GM19468 (cell line): ENCODE data around the gene PLCD1.
"Not testable (repeated sequence)": the region's sequence is repeated elsewhere in the genome, so short reads cannot be mapped to it uniquely, and the experiment has no call there.

Source experiments
- ATAC-seq: cut with Tn5 transposase; IDR thresholded peaks from one replicate; pipeline ENCODE4 v1.9.1; 2021; ENCODE audit warnings: mild to moderate bottlenecking, moderate library complexity, moderate number of reproducible peaks; ENCODE audit not compliant: unreplicated experiment; ENCODE audit errors: extremely low read depth

PLCD1 gene

GRCh38 chr3:37991109-37991508 lies 38.3 kb downstream of the PLCD1 start:
- ATAC-seq, result no peak

- no peak for ATAC-seq
These were observed 38.9 kb downstream of the PLCD1 start, which contains the start of gene VILL for GRCh38 chr3:37990527-37990926. TSS of gene VILL (plus strand) at chr3:37990786. CDS start at chr3:37993673, 2,887 bp downstream.

- no peak for ATAC-seq
These were observed 39.5 kb downstream of the PLCD1 start for GRCh38 chr3:37989821-37990480.

DNA sequence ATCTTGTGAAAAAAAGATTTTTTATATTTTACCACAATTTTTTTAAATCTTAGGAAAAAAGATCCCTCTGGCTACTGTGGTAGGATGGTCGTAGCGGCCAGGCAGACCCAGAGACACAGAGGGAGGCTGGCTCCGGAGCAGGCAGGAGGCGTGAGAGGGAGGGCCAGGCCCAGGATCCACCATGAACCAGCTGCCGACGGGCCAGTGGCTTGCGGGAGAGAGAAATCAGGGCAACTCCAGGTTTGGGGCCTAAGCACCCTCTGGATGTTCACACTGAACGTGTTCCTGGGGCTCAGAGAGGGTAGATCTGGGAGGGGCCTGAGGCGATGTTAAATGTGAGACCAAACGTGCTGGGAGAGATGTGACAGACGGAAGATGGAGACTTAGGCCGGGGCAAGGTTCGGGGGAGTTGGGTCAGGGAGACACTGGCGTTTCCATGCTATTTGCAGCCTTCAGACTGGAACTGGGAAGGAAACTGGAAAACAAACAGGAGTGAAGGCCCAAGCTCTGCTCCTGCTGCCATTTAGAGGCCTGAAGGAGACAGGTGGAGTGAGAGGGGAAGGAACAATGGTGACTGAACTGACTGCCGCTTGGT lies 40.4 kb downstream of the PLCD1 start:
- no peak for ATAC-seq

- not testable (repeated sequence) for ATAC-seq
These were observed 41.1 kb downstream of the PLCD1 start for GRCh38 chr3:37988376-37988775.

GRCh38 chr3:37987751-37988179 lies 41.7 kb downstream of the PLCD1 start:
- no peak for ATAC-seq

- no peak for ATAC-seq
These were observed 42.1 kb downstream of the PLCD1 start for GRCh38 chr3:37987315-37987697.

DNA sequence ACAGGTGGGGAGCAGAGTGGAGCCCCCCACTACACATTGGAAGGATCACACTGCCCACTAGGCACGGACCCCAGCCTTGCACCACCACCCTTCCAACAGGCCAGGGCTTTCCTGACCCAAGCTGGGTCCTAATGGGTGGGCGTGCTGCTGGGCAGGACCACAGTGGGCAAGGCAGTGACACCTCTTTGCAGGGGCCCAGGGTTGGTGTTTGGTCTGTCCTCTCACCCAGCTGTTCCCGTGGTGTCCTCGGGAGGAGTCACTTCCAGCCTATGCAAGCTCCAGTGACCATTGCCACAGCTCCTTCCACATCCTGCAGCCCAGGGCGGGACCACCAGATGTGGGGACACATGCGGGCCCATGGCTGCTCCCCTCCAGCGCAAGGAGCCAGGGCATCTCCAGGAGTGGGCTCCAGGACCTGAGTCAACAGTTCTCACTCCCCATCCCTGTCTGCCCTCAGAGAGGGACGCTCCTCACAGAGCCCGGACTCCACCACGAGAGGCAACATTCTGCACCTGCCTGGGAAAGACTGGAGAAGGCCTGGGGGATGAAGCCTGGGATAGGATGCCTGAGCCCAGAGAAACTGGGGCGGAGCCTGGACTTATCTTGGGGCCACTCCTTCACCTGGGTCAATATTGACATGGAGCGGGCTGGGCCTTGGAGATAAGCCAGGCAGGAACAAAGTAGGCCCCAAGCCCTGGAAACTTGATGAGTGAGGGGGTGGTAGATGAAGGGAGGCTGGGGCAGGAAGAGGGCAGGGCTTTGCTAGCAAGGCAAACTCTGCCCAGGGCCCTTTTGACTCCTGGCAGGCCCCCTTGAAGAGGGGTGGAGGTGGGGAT lies 42.7 kb downstream of the PLCD1 start:
- no peak for ATAC-seq

DNA sequence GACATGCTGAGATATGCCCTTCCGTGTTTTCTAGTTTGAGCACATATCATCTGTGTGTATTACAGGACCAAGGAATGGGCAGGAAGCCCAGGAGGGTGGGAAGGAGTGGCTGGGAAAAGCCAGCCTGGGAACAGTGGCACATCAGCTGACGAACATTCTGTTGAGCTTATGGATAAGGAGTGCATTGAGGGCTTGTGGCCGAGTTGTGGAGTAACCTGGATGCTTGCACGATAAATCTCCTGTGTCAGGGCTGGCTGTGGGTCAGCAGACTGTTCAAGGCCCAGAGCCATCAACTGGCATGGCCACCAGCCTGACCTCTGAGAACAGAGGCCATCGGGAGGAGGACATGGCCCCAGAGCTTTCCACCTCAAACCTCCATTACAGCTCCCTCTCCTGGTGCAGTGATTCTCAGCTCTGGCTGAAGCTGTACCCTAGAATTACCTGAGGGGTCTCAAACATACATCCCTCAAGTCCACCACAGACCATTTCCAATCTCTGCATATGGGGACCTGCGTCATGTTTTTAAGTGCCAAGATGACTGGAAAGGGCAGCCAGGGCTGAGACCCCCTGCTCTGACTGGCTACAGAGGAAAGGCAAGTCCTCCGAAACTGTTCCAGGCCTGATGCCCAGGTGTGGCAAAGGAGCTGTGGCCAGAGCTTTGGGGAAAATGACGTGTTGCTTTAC lies 43.7 kb downstream of the PLCD1 start:
- ATAC-seq, result no peak

DNA sequence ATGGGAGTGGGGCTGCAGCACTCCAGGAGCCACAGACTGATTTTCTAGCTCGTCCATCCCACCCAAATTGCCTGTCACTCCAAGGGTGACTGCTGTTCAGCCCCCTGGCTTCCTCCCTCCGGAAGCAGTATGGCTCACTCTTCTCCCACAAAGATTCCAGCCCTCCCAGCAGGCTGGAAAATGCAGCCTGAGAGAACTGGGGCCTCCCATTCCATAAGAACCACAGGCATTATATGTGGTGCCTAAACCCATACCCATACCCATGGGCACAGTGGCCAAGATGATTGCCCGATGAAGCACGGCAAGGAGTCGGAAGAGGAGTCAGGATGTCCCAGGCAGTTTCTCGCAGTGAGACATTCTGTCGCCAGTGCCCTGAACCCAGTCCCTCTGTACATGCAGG lies 44.8 kb downstream of the PLCD1 start:
- ATAC-seq, result no peak

GRCh38 chr3:37984051-37984450 lies 45.4 kb downstream of the PLCD1 start:
- no peak for ATAC-seq

DNA sequence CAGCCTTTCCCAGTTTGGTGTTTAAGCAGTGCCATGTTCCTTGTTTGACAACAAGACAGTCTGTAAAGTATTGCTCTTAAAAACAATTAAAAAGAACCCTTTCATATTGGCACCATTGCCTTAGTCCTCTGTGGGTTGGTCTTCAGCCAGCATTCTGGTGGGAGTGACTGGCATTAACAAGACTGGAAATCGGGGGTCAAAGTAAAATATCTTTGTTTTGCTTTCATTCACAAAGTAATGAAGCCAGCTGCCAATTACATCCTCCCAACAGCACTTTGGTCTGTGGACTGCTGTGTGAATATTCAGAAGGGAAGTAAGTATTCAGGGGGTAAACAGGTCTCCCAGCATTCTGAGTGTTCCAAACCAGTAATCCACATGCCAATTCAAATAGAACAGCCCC lies 47.1 kb downstream of the PLCD1 start:
- ATAC-seq, result no peak

GRCh38 chr3:37981348-37981664 lies 48.1 kb downstream of the PLCD1 start:
- ATAC-seq, result no peak

GRCh38 chr3:37980462-37981347 lies 48.7 kb downstream of the PLCD1 start:
- no peak for ATAC-seq

DNA sequence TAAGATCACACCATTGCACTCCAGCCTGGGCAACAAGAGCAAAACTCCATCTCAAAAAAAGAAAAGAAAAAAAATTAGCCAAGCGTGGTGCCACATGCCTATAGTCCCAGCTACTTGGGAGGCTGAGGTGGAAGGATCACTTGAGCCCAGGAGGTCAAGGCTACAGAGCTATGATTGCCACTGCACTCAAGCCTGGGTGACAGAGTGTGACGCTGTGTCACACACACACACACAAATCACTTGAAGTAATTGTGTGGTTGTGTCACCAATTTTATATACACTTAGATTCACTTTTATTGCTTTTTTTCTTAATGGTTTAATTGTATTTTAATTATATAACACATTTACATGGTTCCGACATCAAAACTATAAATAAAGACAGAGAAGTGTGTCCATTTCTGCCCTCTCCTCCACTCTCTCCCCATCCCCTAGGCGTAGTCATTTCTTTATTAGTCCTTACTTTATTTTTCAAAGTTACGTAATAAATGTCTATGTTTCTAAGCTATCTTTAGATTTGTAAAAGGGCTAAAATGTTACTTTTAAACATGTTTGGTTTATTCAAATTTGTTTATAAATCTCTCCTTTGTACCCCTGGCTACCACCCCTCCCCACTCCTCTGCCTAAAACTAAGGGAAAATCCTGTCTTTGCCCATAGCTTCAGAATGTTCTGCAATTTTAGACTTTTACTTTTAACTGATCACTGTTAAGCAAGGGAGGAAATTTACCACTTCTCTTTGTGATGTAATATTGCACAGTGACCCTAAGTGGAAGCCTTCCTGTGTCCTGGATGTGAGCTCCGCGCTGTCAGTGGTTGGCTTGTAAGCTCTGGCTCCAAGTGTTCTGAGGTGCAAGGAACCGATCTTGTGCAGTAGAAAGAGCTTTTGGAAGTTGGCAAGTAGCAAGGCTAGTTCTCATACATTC lies 49.6 kb downstream of the PLCD1 start:
- no peak for ATAC-seq

GRCh38 chr3:37974121-37975083 lies 55.0 kb downstream of the PLCD1 start:
- peak; percentile 51 for ATAC-seq

GRCh38 chr3:37973246-37974054 lies 56.0 kb downstream of the PLCD1 start:
- no peak for ATAC-seq
